GM23338 (cell line): ENCODE results near the gene CARD9. TPM values are rescaled to one million over a fixed set of nuclear protein-coding genes. Genes with fewer than 3 reads are reported as not detected.

Experiments used
- ATAC-seq: fragments of 200-7000 bp; cut with Tn5 transposase; 3 replicates; pipeline ENCODE4 v1.9.1; 2020
- DNase-seq: peaks from one replicate; pipeline ENCODE4 v3.0.0-alpha.2; 2015; ENCODE audit warnings: low spot score
- H2AFZ ChIP-seq: fragments of 200-600 bp; sonication (generic); 2 replicates; pipeline ENCODE4 v1.8.0; 2016; ENCODE audit warnings: antibody characterized with exemption, mild to moderate bottlenecking, moderate library complexity
- H3F3A ChIP-seq: fragments of 200-600 bp; sonication (generic); replicated peaks from 2 replicates; pipeline ENCODE4 v1.8.0; 2017; ENCODE audit warnings: antibody characterized with exemption, mixed run types, low read depth
- H3K27ac ChIP-seq: fragments of 200-600 bp; sonication (generic); 2 replicates; pipeline ENCODE4 v1.6.1; 2016; ENCODE audit warnings: low read depth
- H3K27me3 ChIP-seq: fragments of 200-600 bp; sonication (generic); 2 replicates; pipeline ENCODE4 v1.8.0; 2016; ENCODE audit warnings: mild to moderate bottlenecking, mixed run types, moderate library complexity; ENCODE audit not compliant: insufficient read depth
- H3K36me3 ChIP-seq: fragments of 200-600 bp; sonication (generic); 2 replicates; pipeline ENCODE4 v1.8.0; 2016; ENCODE audit warnings: mild to moderate bottlenecking; ENCODE audit not compliant: insufficient read depth
- H3K4me1 ChIP-seq: fragments of 200-600 bp; sonication (generic); 2 replicates; pipeline ENCODE4 v1.8.0; 2016; ENCODE audit warnings: mild to moderate bottlenecking, moderate library complexity; ENCODE audit not compliant: insufficient read depth
- H3K4me2 ChIP-seq: fragments of 200-600 bp; sonication (generic); 2 replicates; pipeline ENCODE4 v1.7.1; 2017; ENCODE audit warnings: mixed run types
- H3K4me3 ChIP-seq: fragments of 200-600 bp; sonication (generic); 2 replicates; pipeline ENCODE4 v1.6.1; 2016; ENCODE audit warnings: mixed run types
- H3K79me2 ChIP-seq: fragments of 200-600 bp; sonication (generic); replicated peaks from 2 replicates; pipeline ENCODE4 v1.8.0; 2017; ENCODE audit warnings: mild to moderate bottlenecking; ENCODE audit not compliant: insufficient read depth
- H3K9me2 ChIP-seq: fragments of 200-600 bp; sonication (generic); 2 replicates; pipeline ENCODE4 v1.8.0; 2017; ENCODE audit not compliant: insufficient read depth
- H4K20me1 ChIP-seq: fragments of 200-600 bp; sonication (generic); replicated peaks from 2 replicates; pipeline ENCODE4 v1.8.0; 2017; ENCODE audit warnings: mild to moderate bottlenecking; ENCODE audit not compliant: insufficient read depth
- H3K27ac Mint-ChIP-seq: 2 replicates; pipeline ENCODE4 v1.8.0; 2020; ENCODE audit warnings: inconsistent platforms, mild to moderate bottlenecking, moderate library complexity, mixed read lengths
- H3K27me3 Mint-ChIP-seq: 3 replicates; pipeline ENCODE4 v1.8.0; 2022; ENCODE audit warnings: low read depth, mild to moderate bottlenecking, moderate library complexity, mixed read lengths, inconsistent platforms; ENCODE audit not compliant: insufficient read depth, poor library complexity
- H3K36me3 Mint-ChIP-seq: 3 replicates; pipeline ENCODE4 v1.8.0; 2021; ENCODE audit warnings: low read depth, mild to moderate bottlenecking, inconsistent platforms, moderate library complexity, mixed read lengths
- H3K4me1 Mint-ChIP-seq: 3 replicates; pipeline ENCODE4 v1.8.0; 2020; ENCODE audit warnings: mild to moderate bottlenecking, inconsistent platforms, mixed read lengths
- H3K4me3 Mint-ChIP-seq: 3 replicates; pipeline ENCODE4 v1.8.0; 2021; ENCODE audit warnings: moderate library complexity, mild to moderate bottlenecking, inconsistent platforms, mixed read lengths
- H3K9me3 Mint-ChIP-seq: 3 replicates; pipeline ENCODE4 v1.8.0; 2020; ENCODE audit warnings: moderate library complexity, mild to moderate bottlenecking, inconsistent platforms, mixed read lengths
- CREB1 ChIP-seq: fragments of 250-450 bp; sonication (Bioruptor Pico); IDR thresholded peaks from 2 replicates; pipeline ENCODE4 v1.5.0; 2020; ENCODE audit warnings: low read depth, mild to moderate bottlenecking, moderate library complexity
- ETS1 ChIP-seq: IDR thresholded peaks from 2 replicates; pipeline ENCODE4 v1.6.1; 2016; ENCODE audit warnings: antibody characterized with exemption
- EZH2 ChIP-seq: fragments of 200-600 bp; sonication (generic); IDR thresholded peaks from one replicate; pipeline ENCODE4 v1.8.0; 2017; ENCODE audit warnings: antibody characterized with exemption, mild to moderate bottlenecking, low read depth; ENCODE audit not compliant: unreplicated experiment
- EZH2phosphoT487 ChIP-seq: fragments of 200-600 bp; sonication (generic); IDR thresholded peaks from one replicate; pipeline ENCODE4 v1.8.1; 2018; ENCODE audit warnings: antibody characterized with exemption; ENCODE audit not compliant: unreplicated experiment
- JUNB ChIP-seq: IDR thresholded peaks from one replicate; pipeline ENCODE4 v1.6.1; 2016; ENCODE audit warnings: antibody characterized with exemption; ENCODE audit not compliant: unreplicated experiment
- POLR2AphosphoS5 ChIP-seq: IDR thresholded peaks from 2 replicates; pipeline ENCODE4 v1.6.1; 2016; ENCODE audit warnings: antibody characterized with exemption, low read depth
- REST ChIP-seq: IDR thresholded peaks from one replicate; pipeline ENCODE4 v1.6.1; 2018; ENCODE audit warnings: antibody characterized with exemption; ENCODE audit not compliant: unreplicated experiment
- STAT1 ChIP-seq: IDR thresholded peaks from one replicate; pipeline ENCODE4 v1.6.1; 2016; ENCODE audit warnings: antibody characterized with exemption; ENCODE audit not compliant: unreplicated experiment
- ZNF114 ChIP-seq: fragments of 250-450 bp; sonication (Bioruptor Pico); IDR thresholded peaks from 2 replicates; pipeline ENCODE4 v1.5.0; 2020; ENCODE audit warnings: mild to moderate bottlenecking, moderate library complexity
- ZNF331 ChIP-seq: fragments of 250-450 bp; sonication (Bioruptor Pico); IDR thresholded peaks from 2 replicates; pipeline ENCODE4 v1.5.0; 2020; ENCODE audit warnings: low read depth, mild to moderate bottlenecking, moderate library complexity
- ZNF462 ChIP-seq: fragments of 250-450 bp; sonication (Bioruptor Pico); IDR thresholded peaks from 2 replicates; pipeline ENCODE4 v1.5.0; 2020; ENCODE audit warnings: mild to moderate bottlenecking, moderate library complexity
- polyA plus RNA-seq: library from polyadenylated mRNA; unstranded; fragments of >200 nt; fragmentation: Nextera tagmentation; extraction: Ambion mirVana; gene quantifications from 2 replicates; pipeline ENCODE4 v1.2.1, GENCODE V29; 2016
- total RNA-seq: library from RNA; depleted of rRNA; stranded (reverse); fragments of >200 nt; shearing (Covaris generic); gene quantifications from 2 replicates; pipeline ENCODE4 v1.2.3, GENCODE V29; 2014

CARD9 gene
- total and polyA plus RNA-seq, 2 experiments from 2014 or later, result 0.49 to 0.63 TPM

GRCh38 chr9:136332482-136332983, 40.9 kb downstream of the CARD9 start (continued):
- TF ChIP-seq ETS1 (no peak), EZH2 (no peak), EZH2phosphoT487 (no peak), JUNB (no peak), ZNF114 (CRISPR knock-in tag) (no peak), STAT1 (no peak), CREB1 (CRISPR knock-in tag) (no peak)

GRCh38 chr9:136331556-136332481, 41.6 kb downstream of the CARD9 start:
- peaks cover 4% of the 10 kb centered on the region for H3K4me1 Mint-ChIP-seq
- H3K79me2 ChIP-seq, result no peaks in the 10 kb centered on the region; the same call in 1 of the 2 replicates
- TF ChIP-seq REST, result no peak
- no peak for TF ChIP-seq EZH2phosphoT487
- TF ChIP-seq POLR2AphosphoS5, result no peak
- TF ChIP-seq JUNB, result no peak
- TF ChIP-seq ZNF462 (CRISPR knock-in tag), result no peak
- TF ChIP-seq ZNF114 (CRISPR knock-in tag), result no peak
- no peak for TF ChIP-seq EZH2
- TF ChIP-seq ZNF331 (CRISPR knock-in tag), result no peak
- no peak for TF ChIP-seq STAT1
- TF ChIP-seq CREB1 (CRISPR knock-in tag), result no peak

More at GRCh38 chr9:136331556-136332481, 41.6 kb downstream of the CARD9 start:
- H3K36me3 ChIP-seq, result no peaks in the 10 kb centered on the region
- Mint-ChIP-seq H3K4me3 (no peak overlapping the region), H3K27me3 (peaks cover 7% of the 10 kb centered on the region), H3K9me3 (no peaks in the 10 kb centered on the region), H3K36me3 (no peaks in the 10 kb centered on the region), H3K27ac (no peak overlapping the region)
- no peak overlapping the region for H2AFZ ChIP-seq
- H4K20me1 ChIP-seq, result no peaks in the 10 kb centered on the region
- H3K4me2 ChIP-seq, result no peak overlapping the region
- H3K9me2 ChIP-seq, result no peaks in the 10 kb centered on the region
- no peaks in the 10 kb centered on the region for H3F3A ChIP-seq
- DNase-seq (no peak), ATAC-seq (no peak)
- no peak overlapping the region for H3K4me3 ChIP-seq
- no peak overlapping the region for H3K27ac ChIP-seq
- H3K4me1 ChIP-seq, result peaks cover 7% of the 10 kb centered on the region
- H3K27me3 ChIP-seq, result no peaks in the 10 kb centered on the region
